ENCODE results near the gene SLC25A18. TPM values are rescaled to one million over a fixed set of nuclear protein-coding genes. Genes with fewer than 3 reads are reported as not detected.

SLC25A18 gene
- total RNA-seq, 1 experiment from 2014 or later: 3.9 TPM

DNA sequence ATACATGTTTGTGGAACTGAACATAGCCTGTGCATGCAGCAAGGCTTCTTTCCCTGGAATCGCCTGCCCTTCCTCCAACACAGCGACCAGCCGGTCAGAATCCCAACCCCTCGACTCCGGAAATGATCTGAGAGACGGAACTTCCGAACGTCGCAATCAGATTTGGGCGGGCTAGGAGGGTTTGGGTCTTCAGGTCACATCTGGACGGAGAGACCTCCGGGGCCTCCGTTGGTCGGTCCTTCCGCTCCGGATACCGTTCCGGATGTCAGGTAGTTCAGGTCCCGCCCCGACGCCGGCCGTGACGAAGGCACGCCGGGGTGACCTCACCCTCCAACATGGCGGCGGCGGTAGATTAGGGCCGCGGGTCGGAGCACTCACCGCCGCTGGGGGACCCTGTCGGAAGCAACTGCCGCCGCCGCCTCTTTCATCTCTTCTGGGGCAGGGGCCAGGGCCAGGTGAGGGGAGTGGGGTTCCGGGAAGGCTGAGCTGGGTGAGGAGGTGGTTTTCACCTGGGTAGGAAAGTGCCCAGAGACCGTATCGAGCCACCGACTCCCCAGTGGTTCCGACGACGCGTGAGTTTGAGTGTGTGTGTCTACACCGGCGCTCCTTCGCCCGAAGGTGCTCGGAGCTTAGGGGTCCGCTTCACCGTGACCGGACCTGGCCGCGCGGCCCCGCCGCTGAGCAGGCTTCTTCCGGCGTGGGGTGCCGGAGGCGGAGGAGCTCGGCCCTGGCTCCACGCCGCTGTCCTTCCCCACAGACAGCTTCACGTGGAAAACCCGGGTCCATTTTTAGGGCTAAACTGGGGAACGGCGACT, 75.3 kb downstream of the SLC25A18 start, which contains the start of gene BCL2L13:
Gene BCL2L13, plus strand, starts transcription at position 326 of the 815 bp plus-strand sequence. CDS start 16,955 bp downstream, outside the sequence.
- no peaks in the 10 kb centered on the region for H3K9me3 ChIP-seq (ENCODE audit: control insufficient read depth, insufficient read depth, low read depth, low read length)
- peaks cover 8% of the 10 kb centered on the region; the same call in 1 of the 2 replicates for H3K36me3 ChIP-seq (ENCODE audit: control insufficient read depth, insufficient read depth, low read length)
- H3K4me1 ChIP-seq (ENCODE audit: control insufficient read depth, insufficient read depth, low read length): peaks cover 17% of the 10 kb centered on the region
- H3K4me3 ChIP-seq (ENCODE audit: low read depth in 2 of 2, low read length in 2 of 2): peak within 1 kb of the TSS; percentile 94 to 98
- H3K27ac ChIP-seq (ENCODE audit: low read length): peak within 1 kb of the TSS; percentile 98
- no peaks in the 10 kb centered on the region for H3K27me3 ChIP-seq (ENCODE audit: control insufficient read depth, insufficient read depth, low read length)
- CTCF ChIA-PET: no interaction called here
- ATAC-seq (peak; percentile 98), DNase-seq (ENCODE audit: low read depth, low spot score) (peak; percentile 45)
- BruUV-seq (replicated peaks): no TSS peak
- intact Hi-C loops (cut with micrococcal nuclease; ENCODE audit: unreplicated experiment) (no loop called here), in situ Hi-C loops (cut with HindIII; ENCODE audit: low pct_unique_long_range_greater_than_20kb, low sequenced_read_pairs) (no loop called here)
- POLR2A ChIA-PET: interaction anchor here (0.5 to 1.6 kb wide), 5 partner anchors 10 to 858 kb away, joined by 3 to 5 read pairs (median 3); partner anchors contain the start of gene ATP6V1E1
- TF ChIP-seq TCF7L2 (IDR thresholded peaks at IDR 0.05; ENCODE audit: low read depth, low read length): no peak
- peak; percentile 62; the same call in 1 of the 2 replicates for TF ChIP-seq SIN3A (IDR thresholded peaks at IDR 0.05; ENCODE audit: borderline replicate concordance, insufficient read depth, low read depth, low read length)
- peak; percentile 82; the same call in 1 of the 2 replicates for TF ChIP-seq POLR2AphosphoS5 (IDR thresholded peaks at IDR 0.05; ENCODE audit: low read depth, low read length)

- no peaks in the 10 kb centered on the region for H3K27me3 ChIP-seq (ENCODE audit: control insufficient read depth, insufficient read depth, low read length)
- TSS peak; percentile 85 for BruUV-seq (replicated peaks)
- peaks cover 8% of the 10 kb centered on the region; the same call in 1 of the 2 replicates for H3K36me3 ChIP-seq (ENCODE audit: control insufficient read depth, insufficient read depth, low read length)
- intact Hi-C loops (cut with micrococcal nuclease; ENCODE audit: unreplicated experiment) (no loop called here), in situ Hi-C loops (cut with HindIII; ENCODE audit: low pct_unique_long_range_greater_than_20kb, low sequenced_read_pairs) (no loop called here)
- DNase-seq (ENCODE audit: low read depth, low spot score): no peak
- ChIA-PET CTCF (no interaction called here), POLR2A (interaction anchor here (0.5 to 1.6 kb wide), 5 partner anchors 10 to 68 kb away, joined by 3 to 8 read pairs (median 3); partner anchors contain the start of gene ATP6V1E1)
- peak; percentile 55 for ATAC-seq
- H3K4me3 ChIP-seq (ENCODE audit: low read depth in 2 of 2, low read length in 2 of 2): peak overlapping the region; percentile 94 to 98
- TF ChIP-seq TCF7L2 (IDR thresholded peaks at IDR 0.05; ENCODE audit: low read depth, low read length) (no peak), REST (IDR thresholded peaks at IDR 0.05; ENCODE audit: insufficient read depth in 1 of 2, low read depth in 2 of 2, low read length in 1 of 2) (no peak), SIN3A (IDR thresholded peaks at IDR 0.05; ENCODE audit: borderline replicate concordance, insufficient read depth, low read depth, low read length) (no peak), POLR2AphosphoS5 (IDR thresholded peaks at IDR 0.05; ENCODE audit: low read depth, low read length) (no peak)
- TF ChIP-seq, protein P1, sequence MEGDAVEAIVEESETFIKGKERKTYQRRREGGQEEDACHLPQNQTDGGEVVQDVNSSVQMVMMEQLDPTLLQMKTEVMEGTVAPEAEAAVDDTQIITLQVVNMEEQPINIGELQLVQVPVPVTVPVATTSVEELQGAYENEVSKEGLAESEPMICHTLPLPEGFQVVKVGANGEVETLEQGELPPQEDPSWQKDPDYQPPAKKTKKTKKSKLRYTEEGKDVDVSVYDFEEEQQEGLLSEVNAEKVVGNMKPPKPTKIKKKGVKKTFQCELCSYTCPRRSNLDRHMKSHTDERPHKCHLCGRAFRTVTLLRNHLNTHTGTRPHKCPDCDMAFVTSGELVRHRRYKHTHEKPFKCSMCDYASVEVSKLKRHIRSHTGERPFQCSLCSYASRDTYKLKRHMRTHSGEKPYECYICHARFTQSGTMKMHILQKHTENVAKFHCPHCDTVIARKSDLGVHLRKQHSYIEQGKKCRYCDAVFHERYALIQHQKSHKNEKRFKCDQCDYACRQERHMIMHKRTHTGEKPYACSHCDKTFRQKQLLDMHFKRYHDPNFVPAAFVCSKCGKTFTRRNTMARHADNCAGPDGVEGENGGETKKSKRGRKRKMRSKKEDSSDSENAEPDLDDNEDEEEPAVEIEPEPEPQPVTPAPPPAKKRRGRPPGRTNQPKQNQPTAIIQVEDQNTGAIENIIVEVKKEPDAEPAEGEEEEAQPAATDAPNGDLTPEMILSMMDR (IDR thresholded peaks at IDR 0.05): no peak
- H3K4me1 ChIP-seq (ENCODE audit: control insufficient read depth, insufficient read depth, low read length): peaks cover 12% of the 10 kb centered on the region
- H3K9me3 ChIP-seq (ENCODE audit: control insufficient read depth, insufficient read depth, low read depth, low read length): no peaks in the 10 kb centered on the region
- H3K27ac ChIP-seq (ENCODE audit: low read length): peak overlapping the region; percentile 98
These were observed 76.0 kb downstream of the SLC25A18 start for GRCh38 chr22:17639247-17639741.

Other genes with a start within 250 kb of the SLC25A18 start
- gene CECR2, start 194.0 kb upstream of the SLC25A18 start, total RNA-seq (2021; ENCODE audit: unreplicated experiment): 3.6 TPM
- 136 TPM for gene ATP6V1E1, start 65.3 kb downstream of the SLC25A18 start, total RNA-seq (2021; ENCODE audit: unreplicated experiment)
- 44.0 TPM for gene BCL2L13, start 75.3 kb downstream of the SLC25A18 start, total RNA-seq (2021; ENCODE audit: unreplicated experiment)
- 66.7 TPM for gene BID, start 211.0 kb downstream of the SLC25A18 start, total RNA-seq (2021; ENCODE audit: unreplicated experiment)

All from Panc1 (cell line).